HepG2 (cell line): ENCODE measurements around the gene VPS52. TPM values are rescaled to one million over a fixed set of nuclear protein-coding genes. Genes with fewer than 3 reads are reported as not detected.
A peak's percentile ranks its signal among the peaks of the same experiment; 100 is the strongest.

Experiments
- KLF15 ChIP-seq: sonication (generic); formaldehyde crosslinking; IDR thresholded peaks from 2 replicates; pipeline ENCODE4 v1.8.1; 2023; ENCODE audit warnings: borderline replicate concordance, mild to moderate bottlenecking, inconsistent platforms, missing genetic modification reagents, mixed read lengths
- MLXIP ChIP-seq: sonication (generic); formaldehyde crosslinking; IDR thresholded peaks from 2 replicates; pipeline ENCODE4 v1.9.0; 2021; ENCODE audit warnings: missing genetic modification reagents, borderline replicate concordance
- MNT ChIP-seq: fragments of 450-650 bp; IDR thresholded peaks from 2 replicates; pipeline ENCODE4 v1.6.1; 2016
- MXD3 ChIP-seq: IDR thresholded peaks from 2 replicates; pipeline ENCODE4 v1.6.1; 2016; ENCODE audit warnings: mild to moderate bottlenecking, missing biosample characterization, missing genetic modification reagents
- NFIB ChIP-seq: sonication (generic); formaldehyde crosslinking; IDR thresholded peaks from 2 replicates; pipeline ENCODE4 v1.9.0; 2021; ENCODE audit warnings: missing genetic modification reagents, mild to moderate bottlenecking, borderline replicate concordance
- RBM22 ChIP-seq: fragments of 200-400 bp; formaldehyde crosslinking; optimal IDR thresholded peaks from 2 replicates; pipeline ENCODE3; 2017; ENCODE audit warnings: mild to moderate bottlenecking, low read length, moderate library complexity
- REXO4 ChIP-seq: sonication (generic); formaldehyde crosslinking; IDR thresholded peaks from 2 replicates; pipeline ENCODE4 v1.8.0; 2022; ENCODE audit warnings: missing genetic modification reagents, mild to moderate bottlenecking, borderline replicate concordance
- SKIL ChIP-seq: sonication (generic); formaldehyde crosslinking; IDR thresholded peaks from 2 replicates; pipeline ENCODE4 v1.8.0; 2022; ENCODE audit warnings: missing genetic modification reagents, mild to moderate bottlenecking, moderate library complexity, borderline replicate concordance
- SRY ChIP-seq: sonication (generic); formaldehyde crosslinking; IDR thresholded peaks from 2 replicates; pipeline ENCODE4 v1.8.0; 2022; ENCODE audit warnings: mild to moderate bottlenecking, missing genetic modification reagents
- ZGPAT ChIP-seq: IDR thresholded peaks from 2 replicates; pipeline ENCODE4 v1.6.1; 2016; ENCODE audit warnings: mild to moderate bottlenecking
- ZNF549 ChIP-seq: sonication (generic); formaldehyde crosslinking; IDR thresholded peaks from 2 replicates; pipeline ENCODE4 v1.5.0; 2020; ENCODE audit warnings: missing genetic modification reagents
- ZNF567 ChIP-seq: sonication (generic); formaldehyde crosslinking; IDR thresholded peaks from 2 replicates; pipeline ENCODE4 v1.8.1; 2023; ENCODE audit warnings: mild to moderate bottlenecking, missing genetic modification reagents, borderline replicate concordance
- polyA plus RNA-seq, 8 experiments: library from polyadenylated mRNA; depleted of rRNA in 3 of 8; stranded (reverse) in 7 of 8; unstranded in 1 of 8; fragments of >200 nt; fragmentation: Illumina TruSeq in 4 of 8; extraction: Trizol in 4 of 8; gene quantifications; 2 replicates each; pipeline versions ENCODE4 v1.2.1 to v1.2.3, GENCODE V29; 2011 to 2016; ENCODE audit warnings: low read depth in 4 of 8, missing spikeins in 1 of 8, mixed read lengths in 1 of 8; ENCODE audit not compliant: insufficient read depth in 1 of 8
- total RNA-seq, 5 experiments: library from RNA; depleted of rRNA; stranded (reverse); fragments of >200 nt; fragmentation: Illumina TruSeq; extraction: Trizol; gene quantifications; 2 replicates each; pipeline ENCODE4 v1.2.3, GENCODE V29; 2016; ENCODE audit warnings: low read depth in 1 of 5

Gene VPS52
- total and polyA plus RNA-seq, 2 of the 13 experiments (the other 11 are each of a cell fraction or from before 2014, with no cell fraction given) = 48.9 to 85.5 TPM

- TF ChIP-seq ZNF549 (CRISPR knock-in tag) = no peak
- no peak; the same call in 1 of the 2 replicates for TF ChIP-seq REXO4 (CRISPR knock-in tag)
- TF ChIP-seq SRY (CRISPR knock-in tag) = peak; percentile 58; the same call in 1 of the 2 replicates
- no peak for TF ChIP-seq SKIL (CRISPR knock-in tag)
- peak; percentile 82; the same call in 1 of the 2 replicates for TF ChIP-seq KLF15 (CRISPR knock-in tag)
- peak; percentile 89 for TF ChIP-seq RBM22
- TF ChIP-seq MXD3 (CRISPR knock-in tag) = peak; percentile 57
- TF ChIP-seq ZGPAT (CRISPR knock-in tag) = peak; percentile 98
- TF ChIP-seq NFIB (CRISPR knock-in tag) = no peak
- TF ChIP-seq ZNF567 (CRISPR knock-in tag) = peak; percentile 83; the same call in 1 of the 2 replicates
- no peak for TF ChIP-seq MNT
- no peak for TF ChIP-seq MLXIP
Observed at GRCh38 chr6:33299237-33299944, 27.7 kb upstream of the VPS52 start (continued).
